GM18520 (cell line): ENCODE results near the gene PPP3R1.

Experiments used
- ATAC-seq: cut with Tn5 transposase; IDR thresholded peaks from one replicate; pipeline ENCODE4 v1.9.1; 2021; ENCODE audit not compliant: unreplicated experiment

The PPP3R1 gene

DNA sequence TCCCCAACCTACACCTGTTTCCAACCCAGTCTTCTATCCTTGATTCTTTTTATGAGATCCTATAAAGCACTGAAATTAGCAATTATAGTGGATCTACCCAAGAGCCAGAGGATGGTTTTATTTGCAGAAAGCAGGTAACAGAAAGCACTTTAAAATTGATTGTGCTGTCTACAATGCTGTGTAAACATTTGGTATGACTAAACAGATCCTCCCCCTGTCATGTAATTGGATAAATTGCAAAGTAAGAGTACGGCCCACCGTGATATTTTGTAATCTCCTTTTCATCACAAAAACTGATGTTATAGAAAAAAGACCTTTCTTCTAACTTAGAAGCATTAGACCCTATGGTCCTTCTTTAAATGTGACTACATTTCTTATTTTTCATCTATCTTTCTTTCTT is 11.3 kb upstream of the PPP3R1 start:
- ATAC-seq = no peak

DNA sequence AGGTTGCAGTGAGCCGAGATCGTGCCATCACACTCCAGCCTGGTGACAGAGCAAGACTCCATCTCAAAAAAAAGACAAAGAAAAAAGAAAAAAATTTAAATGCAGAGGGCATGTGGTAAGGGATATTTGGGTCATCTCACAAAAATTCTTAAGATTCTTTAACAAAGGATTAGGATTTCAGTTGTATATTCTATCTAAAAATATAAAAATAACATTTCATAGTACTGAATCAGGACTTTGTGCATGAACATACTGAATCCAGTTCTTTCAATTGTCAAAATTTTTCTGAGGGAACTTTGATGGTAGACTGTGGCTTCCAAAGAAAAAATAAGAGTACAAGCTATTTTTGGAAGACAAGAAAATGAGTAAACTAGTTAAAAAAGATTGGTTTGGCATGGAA is 6.5 kb upstream of the PPP3R1 start:
- ATAC-seq = no peak

DNA sequence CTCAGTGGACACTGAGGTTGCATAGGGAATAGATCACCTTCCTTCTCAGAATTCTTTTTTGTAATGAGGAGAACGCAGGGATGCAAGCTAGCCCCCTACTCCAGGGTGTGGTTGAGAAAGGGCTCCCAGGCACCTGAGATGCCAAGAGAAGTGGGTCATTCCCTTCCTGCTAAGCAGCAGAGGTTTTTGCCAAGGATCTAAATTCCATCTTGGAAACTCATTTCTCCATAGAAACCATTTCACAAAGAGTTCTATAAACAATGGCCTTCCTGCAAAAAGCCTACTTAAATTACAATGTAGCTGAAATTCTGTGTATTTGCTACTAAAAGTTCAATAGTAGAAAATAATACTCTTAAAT is 3.7 kb upstream of the PPP3R1 start:
- no peak for ATAC-seq

DNA sequence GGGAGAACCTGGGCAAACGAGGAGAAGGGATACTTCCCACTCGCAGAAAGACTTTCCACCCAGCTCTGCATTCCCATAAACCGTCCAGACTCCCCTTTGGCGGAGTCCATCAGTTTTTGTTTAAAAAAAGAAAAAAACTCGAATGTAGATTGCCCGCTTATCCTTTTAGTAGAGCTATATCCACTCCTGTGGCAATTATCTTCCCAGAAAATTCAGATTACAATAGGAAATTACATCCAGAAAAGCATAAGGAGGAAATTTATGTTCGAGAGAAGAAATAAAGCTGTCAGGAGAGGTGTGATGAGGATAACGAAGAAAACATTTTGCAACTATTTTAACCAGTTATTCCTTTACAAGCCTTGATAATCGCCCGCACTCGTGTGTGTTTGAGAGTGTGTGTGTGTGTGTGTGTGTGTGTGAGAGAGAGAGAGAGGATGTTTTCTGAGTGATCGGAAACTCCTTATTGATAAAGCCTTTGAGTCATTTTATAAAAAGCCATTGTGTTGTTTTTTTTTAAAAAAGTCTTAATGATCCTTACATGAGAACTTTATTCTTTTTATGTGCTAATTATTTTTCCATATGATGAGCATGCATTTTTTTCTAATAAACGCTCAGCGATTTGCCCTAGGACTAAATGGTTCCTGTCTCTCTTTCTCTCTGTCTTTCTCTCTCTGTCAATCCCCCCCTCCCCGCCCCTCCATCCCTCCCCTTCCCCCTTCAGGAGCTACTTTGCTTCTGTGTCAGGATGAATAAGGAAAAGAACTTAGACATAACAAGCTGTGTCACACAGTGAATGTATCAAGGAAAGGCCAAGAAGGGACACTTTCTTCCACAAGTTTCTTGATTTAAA is 1.1 kb upstream of the PPP3R1 start:
- ATAC-seq = no peak

DNA sequence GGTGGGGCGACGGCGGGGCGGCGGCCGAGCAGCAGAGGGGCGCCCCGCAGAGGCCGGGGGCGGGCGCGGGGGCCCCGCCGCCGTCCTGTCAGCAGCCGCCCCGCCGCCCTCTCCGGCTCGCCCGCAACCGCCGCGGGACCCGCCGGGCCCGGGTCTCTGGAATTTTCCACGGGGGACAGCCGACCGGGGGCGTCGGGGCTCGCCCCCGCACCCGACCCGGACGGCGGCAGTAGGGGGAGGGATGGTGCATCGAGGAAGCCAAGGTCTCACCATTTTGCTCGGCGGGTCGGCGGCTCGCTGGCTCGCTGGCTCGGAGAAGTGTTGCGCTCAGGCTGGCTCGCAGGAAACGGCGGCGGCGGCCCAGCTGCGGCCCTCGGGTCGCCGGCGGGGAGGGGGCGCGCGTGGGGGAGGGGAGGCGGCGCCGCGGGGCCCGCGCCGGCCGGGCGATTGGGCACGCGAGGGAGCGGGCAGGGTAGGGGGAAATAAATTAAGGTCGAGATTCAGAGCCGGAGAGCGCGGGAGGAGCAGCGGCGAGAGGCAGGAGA is 405 bp downstream of the PPP3R1 start:
- no peak for ATAC-seq

DNA sequence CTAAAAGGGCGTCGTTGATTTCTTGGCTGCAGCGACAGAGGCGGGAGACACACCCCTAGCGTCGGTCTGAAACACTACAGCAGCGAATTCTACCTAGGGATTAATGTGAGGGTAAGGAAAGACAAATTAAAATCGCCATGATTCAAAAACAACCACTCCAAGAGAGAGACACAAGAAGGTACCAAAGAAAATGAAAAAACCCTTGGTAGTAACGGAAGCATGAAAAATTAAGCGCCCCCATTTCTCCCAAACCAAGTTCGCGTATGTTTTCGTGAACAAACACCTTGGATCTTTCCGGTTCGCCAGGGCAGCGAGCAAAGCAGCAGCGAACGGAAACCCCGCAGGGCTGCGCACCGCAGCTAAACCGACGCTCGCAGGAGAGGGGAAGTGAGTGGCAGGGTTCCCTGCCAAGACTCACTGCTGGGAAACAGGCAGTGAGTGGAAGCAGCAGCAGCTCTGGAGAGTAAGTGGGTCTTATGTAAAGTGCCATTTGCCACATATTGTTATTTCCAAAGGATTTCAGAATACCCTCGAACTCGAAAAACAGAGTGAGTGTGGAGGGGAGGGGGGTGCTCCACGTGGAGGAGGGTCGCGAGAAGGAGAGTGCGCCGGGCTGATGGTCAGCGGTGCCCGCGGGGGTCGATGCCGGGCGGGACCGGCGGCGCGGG is 1.0 kb downstream of the PPP3R1 start:
- ATAC-seq = peak; percentile 41

DNA sequence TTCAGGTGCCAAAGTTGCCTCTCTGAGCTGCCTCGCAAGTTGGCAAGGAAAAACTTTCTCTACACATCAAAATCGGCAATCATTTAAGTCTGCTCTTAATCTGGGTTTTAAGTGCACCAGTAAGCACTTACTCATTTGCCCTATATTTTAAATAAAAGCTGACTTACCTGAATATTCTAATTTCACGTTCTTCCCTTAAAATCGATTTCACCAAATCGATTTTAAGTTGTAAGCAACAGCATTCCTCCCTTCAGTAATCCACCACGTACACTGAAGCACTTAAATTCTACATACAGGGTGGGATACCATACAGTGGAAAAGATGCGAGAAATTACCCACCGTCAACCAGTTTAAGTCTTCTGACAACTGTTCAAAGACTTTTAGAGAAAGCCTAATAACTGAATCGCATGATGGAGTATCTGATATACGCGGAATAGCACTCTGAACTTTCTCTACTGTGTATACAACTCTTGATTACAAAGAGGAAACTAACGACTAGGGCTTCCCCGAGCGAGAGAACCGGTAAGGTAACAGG is 1.6 kb downstream of the PPP3R1 start:
- ATAC-seq = no peak

DNA sequence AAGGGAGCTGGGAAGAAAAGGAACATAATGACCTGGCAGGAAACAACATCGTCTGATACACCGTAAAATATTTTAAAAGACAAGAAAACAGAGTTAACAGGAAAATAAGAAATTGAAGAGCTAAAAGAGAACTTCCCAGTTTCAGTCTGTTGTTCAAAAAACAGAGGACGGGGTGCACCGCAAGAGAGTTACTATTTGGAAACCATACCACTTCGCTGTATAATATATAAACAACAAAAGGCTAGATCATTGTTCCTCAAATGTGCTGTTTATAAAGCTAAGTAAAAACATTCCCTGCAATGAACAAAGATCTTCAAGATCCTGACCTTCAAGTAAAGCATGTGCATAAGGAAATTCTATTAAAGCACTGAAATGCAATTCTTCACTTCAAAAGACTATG is 2.1 kb downstream of the PPP3R1 start:
- no peak for ATAC-seq

DNA sequence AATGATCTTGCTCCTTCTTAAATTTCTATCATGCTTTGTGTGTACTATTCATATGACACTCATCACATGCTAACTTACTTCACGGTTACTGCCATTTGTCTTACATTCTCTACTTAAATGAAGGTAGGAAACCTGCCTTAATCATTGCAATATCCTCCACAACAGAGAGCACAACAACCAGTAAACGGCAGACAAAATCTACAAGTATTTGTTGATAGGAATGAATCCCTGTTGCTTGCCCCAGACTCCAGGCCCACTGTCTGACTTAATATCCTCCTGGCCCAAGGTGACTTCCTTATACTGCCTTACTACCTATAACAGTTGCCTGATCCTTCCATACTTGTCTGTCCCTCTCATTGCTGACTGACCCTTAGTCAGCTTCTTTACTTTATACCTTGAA is 3.5 kb downstream of the PPP3R1 start:
- no peak for ATAC-seq

DNA sequence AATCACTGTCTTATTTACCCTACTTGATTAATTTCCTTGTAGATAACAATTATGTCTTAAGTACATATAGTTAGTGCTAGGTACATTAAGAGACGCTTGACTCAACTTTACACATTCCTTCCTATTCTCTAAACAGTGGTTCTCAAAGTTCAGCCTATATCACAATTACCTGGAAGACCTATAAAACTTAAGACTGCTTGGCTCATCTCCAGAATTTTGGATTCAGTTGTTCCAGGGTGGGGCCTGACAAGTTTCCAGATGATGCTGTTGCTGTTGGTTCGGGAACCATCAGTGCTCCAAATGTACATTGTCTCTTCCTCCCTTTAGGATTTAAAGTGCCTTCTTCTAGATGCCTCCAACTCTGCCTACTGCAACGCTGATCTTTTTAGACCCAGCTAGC is 4.0 kb downstream of the PPP3R1 start:
- no peak for ATAC-seq

DNA sequence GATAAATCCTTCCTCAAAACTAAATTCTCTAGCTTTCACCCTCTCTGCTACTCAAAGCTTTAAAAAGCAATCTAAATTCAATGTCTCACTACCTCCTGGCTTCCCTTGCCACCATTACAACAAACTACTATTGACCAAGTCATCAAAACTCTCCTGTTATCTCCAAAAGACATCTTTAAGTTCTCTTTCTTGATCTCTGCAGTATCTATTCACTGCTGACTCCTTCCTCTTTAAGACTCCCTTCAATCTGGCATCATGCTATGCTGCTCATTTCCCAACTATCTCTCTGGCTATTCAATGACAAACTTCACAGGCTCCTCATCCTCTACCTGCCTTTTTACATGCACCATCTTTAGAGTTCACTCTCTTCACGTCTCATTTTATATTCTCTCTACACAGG is 5.9 kb downstream of the PPP3R1 start:
- ATAC-seq = no peak

DNA sequence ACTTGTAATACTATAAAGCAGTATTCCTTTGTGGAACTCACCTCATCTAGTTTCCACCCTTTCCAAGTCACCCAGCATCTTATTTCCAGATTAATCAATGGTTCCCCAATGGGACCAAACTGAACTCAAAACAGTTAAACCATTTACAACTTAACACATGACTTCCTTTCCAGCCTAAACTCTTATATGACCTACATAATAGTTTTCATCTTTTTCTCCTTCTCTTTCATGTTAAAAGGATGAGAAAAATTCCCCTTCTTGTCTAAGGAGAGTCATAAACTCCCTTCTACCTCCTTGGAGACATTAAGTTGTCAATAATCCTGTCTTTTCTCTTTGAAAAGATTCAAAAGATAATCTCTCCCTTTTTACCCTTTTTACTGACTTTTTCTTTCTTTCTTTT is 6.7 kb downstream of the PPP3R1 start:
- ATAC-seq = no peak

DNA sequence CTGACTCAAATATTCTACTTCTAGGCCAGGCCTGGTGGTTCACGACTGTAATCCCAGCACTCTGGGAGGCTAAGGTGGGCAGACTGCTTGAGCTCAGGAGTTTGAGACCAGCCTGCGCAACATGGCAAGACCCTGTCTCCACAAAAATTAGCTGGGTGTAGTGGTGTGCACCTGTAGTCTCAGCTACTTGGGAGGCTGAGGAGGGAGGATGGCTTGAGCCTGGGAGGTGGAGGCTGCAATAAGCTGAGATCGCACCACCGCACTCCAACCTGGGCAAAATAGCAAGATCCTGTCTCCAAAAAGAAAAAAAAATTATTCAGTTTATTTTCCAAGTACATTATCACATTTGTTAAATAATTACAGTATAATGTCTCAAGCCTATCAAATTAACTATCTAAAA is 7.3 kb downstream of the PPP3R1 start:
- no peak for ATAC-seq

DNA sequence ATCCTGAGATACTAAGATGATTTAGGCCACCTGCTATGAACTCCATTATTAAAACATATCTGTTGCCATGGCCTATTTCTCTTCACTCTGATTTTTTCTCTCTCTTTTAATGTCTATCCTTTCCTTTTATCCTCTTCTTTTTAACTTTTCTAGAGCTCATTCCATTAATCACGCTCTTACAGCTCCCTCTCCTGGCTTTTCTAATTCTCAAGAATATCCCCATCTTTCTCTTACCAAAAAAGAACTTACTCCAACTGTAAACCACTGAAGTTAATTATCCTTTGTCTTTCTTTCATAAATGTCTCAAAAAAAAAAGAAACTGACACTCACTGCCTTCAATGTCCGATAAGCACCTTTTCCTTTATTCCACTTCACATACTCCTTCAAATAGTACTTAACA is 7.9 kb downstream of the PPP3R1 start:
- ATAC-seq = no peak

DNA sequence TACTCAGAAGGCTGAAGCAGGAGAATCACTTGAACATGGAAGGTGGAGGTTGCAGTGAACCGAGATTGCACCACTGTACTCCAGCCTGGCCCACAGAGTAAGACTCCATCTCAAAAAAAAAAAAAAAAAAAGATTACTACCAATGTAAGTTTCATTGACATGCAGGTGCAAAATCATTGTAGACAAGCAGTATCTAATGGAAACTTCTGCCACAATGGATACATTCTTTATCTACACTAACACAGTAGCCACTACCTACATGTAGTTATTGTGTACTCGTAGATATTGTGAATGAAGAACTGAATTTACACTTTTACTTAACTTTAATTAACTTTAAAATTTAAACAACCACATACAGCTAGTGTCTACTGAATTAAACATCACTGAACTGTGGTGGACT is 10.6 kb downstream of the PPP3R1 start:
- no peak for ATAC-seq

DNA sequence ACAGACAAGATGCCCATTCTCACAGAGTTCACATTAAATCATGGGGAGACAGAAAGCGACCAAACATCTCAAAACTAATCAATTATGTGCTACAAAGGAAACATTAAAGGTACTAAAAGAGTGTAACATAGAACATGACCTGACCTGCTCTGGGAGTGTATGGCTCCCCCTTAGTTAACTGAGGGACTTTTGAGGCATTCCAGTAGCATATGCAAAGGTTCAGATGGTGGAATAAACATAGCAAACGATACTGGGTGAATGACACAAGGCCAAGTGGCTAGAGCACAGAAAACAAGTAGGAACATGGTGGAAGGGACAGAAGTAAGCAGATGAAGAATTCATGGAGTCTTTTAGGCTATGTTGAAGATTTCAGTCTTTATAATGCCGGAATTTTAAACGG is 11.9 kb downstream of the PPP3R1 start:
- no peak for ATAC-seq

DNA sequence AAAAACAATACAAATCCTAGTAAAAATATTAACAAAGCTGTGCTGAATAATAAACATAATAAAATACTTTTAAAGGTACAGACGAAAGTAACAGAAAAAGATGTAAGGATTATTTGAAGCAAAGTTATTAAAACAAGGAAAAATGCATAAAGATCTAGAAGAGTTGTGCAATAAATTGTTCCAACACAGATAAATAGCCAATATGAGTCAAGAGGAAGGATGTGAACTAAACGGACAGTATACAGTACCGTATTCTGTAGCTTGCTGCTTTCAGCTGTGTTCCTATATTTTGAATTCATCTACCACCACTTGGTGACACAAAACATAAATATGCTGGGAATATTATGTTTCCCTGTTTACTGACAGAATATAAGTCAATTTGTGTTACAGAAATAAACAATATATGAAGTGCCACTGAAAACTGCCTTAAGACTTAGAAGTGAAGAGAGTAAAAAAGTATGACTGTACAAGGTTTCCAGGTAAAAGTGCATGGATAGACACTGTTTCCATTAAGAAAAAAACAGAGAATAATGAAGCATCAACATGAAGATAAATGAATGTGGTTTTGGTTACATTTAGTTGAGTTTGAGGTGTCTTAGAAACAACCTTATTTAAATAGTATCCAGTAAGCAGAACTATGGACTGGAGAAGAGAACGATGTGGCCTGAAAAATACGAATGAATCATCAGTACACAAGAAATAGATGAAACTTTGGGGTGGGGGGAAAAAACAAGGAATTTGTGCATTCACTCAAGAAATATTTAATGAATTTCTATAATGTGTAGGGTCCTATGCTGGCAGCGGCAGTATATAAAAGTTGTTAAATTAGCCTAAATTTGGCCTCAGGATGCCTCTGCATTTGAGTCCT is 13.1 kb downstream of the PPP3R1 start:
- ATAC-seq = no peak

DNA sequence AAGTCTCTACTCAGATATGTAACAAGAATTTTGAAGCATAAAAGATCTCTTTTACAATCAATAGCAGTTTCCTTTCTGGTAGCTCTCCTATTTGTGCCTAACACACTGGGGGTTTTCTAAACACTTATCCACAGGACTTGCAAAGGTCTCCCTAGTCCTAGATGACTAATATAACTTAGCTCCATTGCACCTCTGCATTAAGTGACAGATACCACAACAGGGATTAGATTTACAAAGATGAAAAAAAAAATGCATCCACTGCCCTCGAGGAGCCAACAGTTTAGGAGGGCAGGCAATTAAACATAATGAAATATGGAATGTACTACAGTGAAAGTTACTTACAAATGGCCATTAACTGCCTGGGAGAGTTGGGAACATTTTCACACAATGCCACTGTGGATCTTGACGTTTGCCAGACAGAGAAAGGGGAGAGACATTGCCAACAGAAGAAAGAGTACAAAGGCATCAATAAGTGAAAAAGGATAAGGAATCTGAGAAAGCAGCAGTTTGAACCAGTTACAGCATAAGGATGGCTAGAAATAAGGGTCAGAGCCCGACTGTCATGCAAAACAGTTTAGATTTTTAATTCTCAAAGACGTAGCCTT is 14.3 kb downstream of the PPP3R1 start:
- no peak for ATAC-seq

DNA sequence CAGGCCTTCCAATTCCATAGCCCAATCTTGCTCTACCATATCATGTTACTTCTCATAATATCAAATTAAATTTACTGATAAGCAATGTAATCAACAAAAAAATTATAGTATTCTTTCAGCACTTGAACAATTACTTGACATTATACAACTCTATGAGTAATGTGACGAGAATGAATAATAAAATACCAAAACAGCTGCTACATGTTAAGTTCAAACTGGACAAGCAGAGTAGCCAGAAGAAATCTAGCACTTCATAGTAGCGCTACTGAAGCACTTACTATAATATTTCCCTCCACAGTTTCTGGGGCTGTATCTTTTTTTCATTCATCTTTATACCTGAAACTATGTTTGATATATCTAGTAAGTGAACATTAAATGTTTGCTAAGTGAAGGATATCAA is 14.9 kb downstream of the PPP3R1 start:
- no peak for ATAC-seq

DNA sequence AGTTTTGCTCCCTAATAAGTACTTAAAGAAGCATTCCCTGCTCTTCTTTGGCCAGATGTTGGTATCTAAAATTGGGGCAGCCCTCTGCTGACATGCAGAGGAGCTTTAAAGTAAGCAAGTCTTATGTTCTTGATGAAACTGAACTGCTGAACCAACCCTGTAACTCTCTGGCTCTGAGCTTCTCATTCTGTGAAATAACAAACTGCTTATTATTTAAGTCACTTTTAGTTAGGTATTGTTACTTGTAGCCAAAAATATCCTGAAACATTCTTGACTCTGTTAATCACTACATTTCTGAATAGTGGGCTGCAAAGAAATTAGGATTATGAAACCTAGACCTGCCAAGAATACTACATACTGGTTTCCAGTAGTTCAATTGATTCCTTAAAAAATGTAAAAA is 15.5 kb downstream of the PPP3R1 start:
- no peak for ATAC-seq
